HG02885 (cell line): ENCODE measurements around the gene TNFRSF11A.

Source experiments
- ATAC-seq: cut with Tn5 transposase; IDR thresholded peaks from one replicate; pipeline ENCODE4 v1.9.1; 2021; ENCODE audit warnings: mild to moderate bottlenecking; ENCODE audit not compliant: unreplicated experiment, poor library complexity

Gene TNFRSF11A

DNA sequence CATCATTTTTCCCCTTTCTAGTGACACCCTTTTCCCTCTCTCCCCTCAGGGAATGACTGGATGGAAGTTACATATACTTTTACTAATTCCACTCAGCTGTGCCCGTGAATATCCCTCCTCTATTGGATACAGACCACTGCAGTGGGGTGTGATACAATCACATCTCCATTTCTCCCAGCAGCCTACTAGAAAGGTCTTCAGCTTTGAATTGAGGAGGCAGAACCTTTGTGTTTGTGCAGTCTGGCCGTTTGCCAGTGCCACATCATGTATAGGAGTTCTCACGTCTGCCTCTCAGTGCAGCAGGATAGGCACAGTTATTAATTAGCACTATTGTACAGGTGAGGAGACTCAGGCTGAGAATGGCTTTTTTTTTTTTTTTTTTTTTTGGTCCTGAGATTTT, 16.4 kb downstream of the TNFRSF11A start:
- ATAC-seq, result no peak

DNA sequence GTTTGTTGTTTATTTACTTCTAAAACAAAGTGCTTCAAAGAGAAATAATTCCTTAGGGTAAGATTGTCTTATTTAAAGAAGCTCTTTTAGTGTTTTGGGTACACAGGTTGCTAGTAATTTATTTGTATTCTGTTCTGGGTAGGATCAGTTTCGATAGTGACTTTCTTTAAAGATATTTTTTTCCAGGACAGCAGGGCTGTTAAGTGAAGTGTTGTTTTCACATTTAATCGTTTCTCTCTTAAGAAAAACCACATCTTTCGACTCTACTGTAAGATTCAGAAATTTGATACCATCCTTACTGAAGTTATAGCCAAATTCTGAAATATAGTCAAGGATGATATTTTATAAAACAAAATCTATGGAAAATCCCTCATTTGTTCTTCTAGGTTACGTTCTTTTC, 17.8 kb downstream of the TNFRSF11A start:
- ATAC-seq, result no peak

GRCh38 chr18:62343316-62343715, 18.2 kb downstream of the TNFRSF11A start:
- no peak for ATAC-seq

- ATAC-seq, result no peak
These were observed 20.8 kb downstream of the TNFRSF11A start for GRCh38 chr18:62345909-62346308.

DNA sequence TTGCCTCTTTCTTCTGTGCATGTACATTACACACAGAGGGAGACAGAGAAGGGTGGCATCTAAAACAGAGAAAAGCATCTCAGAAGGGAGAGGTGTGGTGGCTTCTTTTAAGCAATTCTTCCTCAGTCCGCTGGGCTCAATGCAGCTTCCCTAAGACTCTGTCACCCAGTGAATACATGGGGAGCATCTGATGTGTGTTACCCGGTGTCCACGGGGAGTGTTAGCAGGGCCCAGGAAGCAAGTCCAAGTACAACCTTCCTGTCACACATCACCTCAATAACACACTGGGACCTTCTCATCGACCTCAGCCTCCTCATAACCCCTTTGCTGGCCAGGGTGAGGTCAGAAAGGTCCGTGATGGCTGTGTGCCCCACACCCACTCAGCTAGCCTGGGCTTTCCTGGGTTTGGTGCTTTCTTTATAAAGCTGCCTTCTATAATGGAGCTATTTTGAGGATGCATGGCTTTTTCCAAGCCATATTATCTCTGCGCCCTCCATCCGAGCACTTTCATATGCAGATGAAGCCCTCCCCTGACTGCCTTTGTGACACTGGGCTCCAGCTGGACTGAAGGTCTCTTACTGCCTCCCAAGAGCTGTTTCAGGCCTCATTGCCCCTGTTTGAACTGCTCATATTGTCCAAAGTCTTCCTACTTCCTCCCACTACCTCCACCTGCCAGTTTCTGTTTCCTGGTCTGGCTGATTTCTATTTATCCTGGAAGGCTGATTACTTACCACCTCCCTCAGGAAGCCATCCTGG, 21.4 kb downstream of the TNFRSF11A start:
- no peak for ATAC-seq

GRCh38 chr18:62347089-62347506, 22.0 kb downstream of the TNFRSF11A start:
- ATAC-seq, result no peak

DNA sequence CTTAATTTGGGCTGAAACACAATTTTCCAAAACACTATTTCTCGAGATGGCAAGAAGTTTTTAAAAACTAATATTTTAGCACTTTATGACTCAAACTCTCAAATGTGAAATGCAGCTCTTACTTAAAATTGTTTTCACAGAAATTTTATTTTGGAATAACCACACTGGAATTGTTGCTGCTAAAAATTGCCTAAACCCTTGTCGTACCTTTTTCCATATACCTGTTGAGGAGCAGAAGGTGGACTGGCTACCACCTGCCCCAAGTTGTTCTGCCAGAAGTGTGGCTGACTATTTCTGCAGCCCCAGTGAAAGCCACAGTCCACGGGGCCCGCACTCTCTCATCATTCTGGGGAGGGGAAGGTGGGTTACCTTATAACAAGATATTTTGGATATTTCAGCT, 23.4 kb downstream of the TNFRSF11A start:
- ATAC-seq, result no peak

DNA sequence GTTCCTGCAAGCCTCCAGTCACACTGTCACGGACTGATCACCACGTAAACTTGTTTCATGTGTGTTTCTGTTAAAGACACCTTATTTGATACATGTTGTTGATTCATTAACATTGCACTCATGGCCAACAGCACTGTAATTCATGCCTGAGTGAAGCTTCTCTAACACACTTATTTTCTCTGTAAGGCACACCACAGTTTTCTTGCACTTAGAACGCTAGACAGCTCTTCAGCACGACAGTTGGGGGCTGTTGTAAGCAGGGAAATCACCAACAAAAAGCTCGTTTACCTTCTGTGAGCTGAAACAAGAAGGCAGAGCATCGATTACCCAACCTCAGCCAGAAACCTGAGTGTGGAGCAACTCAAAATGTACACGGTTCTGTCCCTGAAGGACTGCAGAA, 28.1 kb downstream of the TNFRSF11A start:
- no peak for ATAC-seq

DNA sequence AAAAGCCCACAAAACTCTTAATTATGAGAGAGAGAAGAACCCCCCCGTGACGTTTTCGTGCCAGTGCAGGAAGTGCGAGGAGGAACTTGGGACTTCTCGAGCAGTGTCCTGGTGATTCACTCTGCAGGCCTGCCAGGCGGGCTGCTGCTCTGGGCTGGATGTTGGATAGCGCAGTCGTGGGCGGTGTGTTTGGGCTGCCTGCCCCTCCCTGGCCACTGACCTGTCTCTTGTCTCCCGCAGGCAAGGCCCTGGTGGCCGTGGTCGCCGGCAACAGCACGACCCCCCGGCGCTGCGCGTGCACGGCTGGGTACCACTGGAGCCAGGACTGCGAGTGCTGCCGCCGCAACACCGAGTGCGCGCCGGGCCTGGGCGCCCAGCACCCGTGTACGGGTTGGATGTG, 29.0 kb downstream of the TNFRSF11A start:
- no peak for ATAC-seq

- no peak for ATAC-seq
These were observed 32.1 kb downstream of the TNFRSF11A start for GRCh38 chr18:62357079-62357719.

DNA sequence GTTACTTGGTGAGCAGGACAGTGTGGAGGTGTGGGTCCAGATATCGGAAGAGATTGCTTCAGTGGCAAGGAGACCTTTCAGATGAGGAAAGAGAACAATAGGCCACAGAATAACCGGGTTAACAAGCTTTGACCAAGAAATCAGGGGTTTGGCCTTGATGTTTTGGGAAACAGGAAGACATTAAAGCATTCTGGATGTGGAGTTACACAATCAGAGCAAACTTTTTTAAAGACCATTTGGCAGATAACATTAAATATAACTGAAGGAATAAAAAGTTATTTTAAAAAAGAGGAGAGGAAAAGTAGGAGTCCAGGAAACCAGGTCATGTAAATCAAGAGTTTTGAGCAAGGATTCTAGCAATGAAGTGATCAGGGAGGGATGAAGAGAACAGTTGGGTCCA, 35.7 kb downstream of the TNFRSF11A start:
- no peak for ATAC-seq

GRCh38 chr18:62361288-62361687, 36.2 kb downstream of the TNFRSF11A start:
- no peak for ATAC-seq

- no peak for ATAC-seq
These were observed 39.4 kb downstream of the TNFRSF11A start for GRCh38 chr18:62364558-62364957.

- peak; percentile 36 for ATAC-seq
These were observed 40.3 kb downstream of the TNFRSF11A start for GRCh38 chr18:62365420-62365819.

- no peak for ATAC-seq
These were observed 41.9 kb downstream of the TNFRSF11A start for GRCh38 chr18:62366992-62367391.

DNA sequence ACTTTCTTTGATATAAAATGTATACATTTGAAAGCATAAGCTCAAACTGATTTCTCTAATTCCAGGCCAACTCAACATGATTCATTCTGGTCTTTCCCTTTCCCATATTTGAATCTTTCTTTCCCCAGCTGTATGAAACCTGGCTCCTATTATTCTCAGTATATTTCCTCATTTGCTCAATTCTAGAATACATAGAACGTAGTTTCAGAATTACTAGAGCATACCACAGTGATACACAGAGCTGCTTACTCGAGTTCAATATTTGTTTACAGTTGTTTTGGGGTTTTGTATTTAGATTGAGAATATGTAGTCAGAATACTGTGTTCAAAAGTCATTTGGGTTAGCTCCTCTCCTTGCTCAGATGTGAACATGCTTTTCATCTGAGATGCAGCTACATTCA, 43.0 kb downstream of the TNFRSF11A start:
- peak; percentile 77 for ATAC-seq

GRCh38 chr18:62369129-62369644, 44.1 kb downstream of the TNFRSF11A start:
- ATAC-seq, result no peak

GRCh38 chr18:62370366-62370765, 45.3 kb downstream of the TNFRSF11A start:
- no peak for ATAC-seq

DNA sequence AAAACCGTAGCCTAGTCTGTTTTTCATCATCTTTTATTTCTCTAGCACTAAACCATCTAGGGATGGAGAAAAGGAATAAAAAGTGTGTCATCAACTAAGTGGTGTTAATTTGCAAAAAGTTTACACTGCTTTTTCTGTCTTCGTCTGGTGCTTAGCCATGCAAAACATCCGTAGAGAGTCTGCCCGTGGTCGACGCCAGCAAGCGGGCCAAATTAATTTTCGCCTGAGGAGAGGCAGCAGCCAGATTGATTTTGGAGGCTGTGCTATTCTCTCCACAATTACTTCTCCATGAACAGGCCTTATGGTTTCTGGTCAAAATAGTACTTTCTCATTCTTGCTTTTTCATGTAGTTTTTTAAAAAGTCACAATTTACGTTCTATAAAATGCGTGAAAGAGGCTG, 46.3 kb downstream of the TNFRSF11A start:
- ATAC-seq, result no peak

GRCh38 chr18:62372156-62372555, 47.0 kb downstream of the TNFRSF11A start:
- peak; percentile 47 for ATAC-seq

DNA sequence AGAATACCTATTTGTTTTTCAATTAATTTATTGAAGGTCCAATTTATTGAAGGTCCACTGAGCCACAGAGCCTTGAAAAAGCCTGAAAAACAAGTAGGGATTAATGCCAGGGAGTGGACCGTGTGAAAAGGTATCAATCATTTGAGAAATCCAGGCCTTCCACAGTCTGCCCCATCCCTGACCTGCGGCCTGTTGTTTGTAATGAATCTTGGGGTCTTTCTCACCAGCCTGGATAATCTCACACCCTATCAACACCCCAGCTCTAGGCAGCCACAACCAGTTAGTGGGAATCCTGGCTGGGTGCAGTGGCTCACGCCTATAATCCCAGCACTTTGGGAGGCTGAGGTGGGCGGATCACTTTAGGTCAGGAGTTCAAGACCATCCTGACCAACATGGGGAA, 47.8 kb downstream of the TNFRSF11A start:
- ATAC-seq, result no peak
